IMR-90 (cell line): ENCODE data around the gene FA2H. TPM values are rescaled to one million over a fixed set of nuclear protein-coding genes. Genes with fewer than 3 reads are reported as not detected.

Experiments used
- ATAC-seq: fragments of 200-7000 bp; cut with Tn5 transposase; 2 replicates; pipeline ENCODE4 v1.9.1; 2020; ENCODE audit warnings: low read depth, mild to moderate bottlenecking, moderate library complexity
- BruUV-seq: library from RNA; stranded (reverse); fragments of 400-500 nt; replicated peaks from 2 replicates; lab custom pipeline; 2021; lab: Mats Ljungman, UMichigan
- CTCF ChIA-PET: fragments of 300-600 bp; formaldehyde crosslinking; extraction: SDS; loops from one replicate; lab custom pipeline; 2021; ENCODE audit warnings: antibody characterized with exemption; lab: Yijun Ruan, JAX
- POLR2A ChIA-PET: fragments of 300-600 bp; sonication (Branson Sonifier 250); formaldehyde crosslinking; loops from one replicate; lab custom pipeline; 2022; ENCODE audit warnings: antibody characterized with exemption; ENCODE audit not compliant: unreplicated experiment; lab: Charles Lee
- DNase-seq: peaks from one replicate; pipeline ENCODE4 v3.0.0; 2013
- H2AFZ ChIP-seq: replicated peaks from 2 replicates; pipeline ENCODE3; 2013; ENCODE audit warnings: low read length, mild to moderate bottlenecking; ENCODE audit not compliant: poor library complexity
- H2AK5ac ChIP-seq: 2 replicates; pipeline ENCODE4 v1.6.1; 2013; ENCODE audit warnings: low read depth, low read length, inconsistent platforms
- H2AK9ac ChIP-seq: replicated peaks from 2 replicates; pipeline ENCODE3; 2013; ENCODE audit warnings: mild to moderate bottlenecking, low read depth, low read length, moderate library complexity; ENCODE audit not compliant: poor library complexity
- H2BK120ac ChIP-seq: 2 replicates; pipeline ENCODE4 v1.6.1; 2013; ENCODE audit warnings: low read depth, low read length, inconsistent platforms
- H2BK15ac ChIP-seq: 3 replicates; pipeline ENCODE4 v1.6.1; 2013; ENCODE audit warnings: low read depth, low read length, inconsistent platforms
- H2BK20ac ChIP-seq: 2 replicates; pipeline ENCODE4 v1.6.1; 2013; ENCODE audit warnings: low read depth, mild to moderate bottlenecking, inconsistent platforms, low read length, moderate library complexity
- H2BK5ac ChIP-seq: 2 replicates; pipeline ENCODE4 v1.6.1; 2013; ENCODE audit warnings: mild to moderate bottlenecking, low read depth, low read length, inconsistent platforms; ENCODE audit not compliant: poor library complexity, severe bottlenecking
- H3K14ac ChIP-seq: replicated peaks from 2 replicates; pipeline ENCODE4 v1.6.1; 2013; ENCODE audit warnings: low read depth, low read length, inconsistent platforms
- H3K18ac ChIP-seq: 2 replicates; pipeline ENCODE4 v1.6.1; 2013; ENCODE audit warnings: low read depth, low read length, control low read depth
- H3K23ac ChIP-seq: 2 replicates; pipeline ENCODE4 v1.6.1; 2013; ENCODE audit warnings: low read depth, low read length, inconsistent platforms
- H3K27ac ChIP-seq: 2 replicates; pipeline ENCODE4 v1.5.1; 2013; ENCODE audit warnings: mild to moderate bottlenecking, control low read depth, low read length; ENCODE audit not compliant: insufficient read depth
- H3K27me3 ChIP-seq: 2 replicates; pipeline ENCODE4 v1.6.1; 2013; ENCODE audit warnings: low read length; ENCODE audit not compliant: control insufficient read depth, insufficient read depth
- H3K36me3 ChIP-seq: 2 replicates; pipeline ENCODE4 v1.6.1; 2013; ENCODE audit warnings: low read length, mixed read lengths; ENCODE audit not compliant: control insufficient read depth, insufficient read depth
- H3K4ac ChIP-seq: 2 replicates; pipeline ENCODE4 v1.6.1; 2013; ENCODE audit warnings: low read depth, low read length, inconsistent platforms
- H3K4me1 ChIP-seq: 2 replicates; pipeline ENCODE4 v1.6.1; 2013; ENCODE audit warnings: low read length, mixed read lengths; ENCODE audit not compliant: control insufficient read depth, insufficient read depth
- H3K4me2 ChIP-seq: 2 replicates; pipeline ENCODE4 v1.6.1; 2013; ENCODE audit warnings: low read depth, mild to moderate bottlenecking, control low read depth, low read length, moderate library complexity
- H3K4me3 ChIP-seq: 2 replicates; pipeline ENCODE4 v1.5.1; 2013; ENCODE audit warnings: low read depth, mild to moderate bottlenecking, control low read depth, low read length, moderate library complexity; ENCODE audit not compliant: insufficient read depth
- H3K56ac ChIP-seq: 2 replicates; pipeline ENCODE4 v1.6.1; 2013; ENCODE audit warnings: low read length, inconsistent platforms; ENCODE audit not compliant: insufficient read depth; ENCODE audit errors: extremely low read depth
- H3K79me1 ChIP-seq, 2 experiments: 2 replicates each; pipeline ENCODE4 v1.6.1; 2013; ENCODE audit warnings: low read length in 2 of 2, inconsistent platforms in 1 of 2, low read depth in 1 of 2
- H3K9ac ChIP-seq: 2 replicates; pipeline ENCODE4 v1.6.1; 2013; ENCODE audit warnings: low read depth, low read length, control low read depth
- H3K9me1 ChIP-seq: 2 replicates; pipeline ENCODE4 v1.6.1; 2013; ENCODE audit warnings: low read length, inconsistent platforms; ENCODE audit not compliant: insufficient read depth
- H3K9me3 ChIP-seq: 2 replicates; pipeline ENCODE4 v1.6.1; 2013; ENCODE audit warnings: low read length; ENCODE audit not compliant: control insufficient read depth, insufficient read depth
- H4K20me1 ChIP-seq: 2 replicates; pipeline ENCODE4 v1.6.1; 2013; ENCODE audit warnings: low read length, inconsistent platforms; ENCODE audit not compliant: insufficient read depth
- H4K5ac ChIP-seq: 2 replicates; pipeline ENCODE4 v1.6.1; 2013; ENCODE audit warnings: mild to moderate bottlenecking, low read depth, low read length, control low read depth
- H4K8ac ChIP-seq, 2 experiments: 2 replicates each; pipeline ENCODE4 v1.6.1; 2013; ENCODE audit warnings: low read depth in 2 of 2, low read length in 2 of 2, control low read depth in 1 of 2, inconsistent platforms in 1 of 2
- H4K91ac ChIP-seq: 2 replicates; pipeline ENCODE4 v1.6.1; 2013; ENCODE audit warnings: low read depth, low read length, inconsistent platforms; ENCODE audit not compliant: insufficient read depth
- CEBPB ChIP-seq: IDR thresholded peaks from 2 replicates; pipeline ENCODE4 v1.6.1; 2012; ENCODE audit warnings: low read depth, low read length, improper control_type of control experiment
- CHD1 ChIP-seq: IDR thresholded peaks from 2 replicates; pipeline ENCODE4 v1.6.1; 2012; ENCODE audit warnings: low read depth, low read length, improper control_type of control experiment
- CTCF ChIP-seq: conservative IDR thresholded peaks from 2 replicates; pipeline ENCODE4 v1.5.1; 2012; ENCODE audit warnings: mild to moderate bottlenecking, low read depth, low read length, improper control_type of control experiment
- ELK1 ChIP-seq: fragments of 150-350 bp; IDR thresholded peaks from 2 replicates; pipeline ENCODE4 v1.6.1; 2016; ENCODE audit warnings: low read depth, mild to moderate bottlenecking, low read length, moderate library complexity, borderline replicate concordance
- NFE2L2 ChIP-seq: fragments of 150-350 bp; IDR thresholded peaks from 2 replicates; pipeline ENCODE4 v1.6.1; 2016; ENCODE audit warnings: low read depth, mild to moderate bottlenecking, low read length
- RFX5 ChIP-seq: IDR thresholded peaks from 2 replicates; pipeline ENCODE4 v1.8.0; 2012; ENCODE audit warnings: low read depth, mild to moderate bottlenecking, low read length, moderate library complexity
- SMC3 ChIP-seq: fragments of 150-350 bp; IDR thresholded peaks from 2 replicates; pipeline ENCODE4 v1.6.1; 2016; ENCODE audit warnings: low read depth, mild to moderate bottlenecking, antibody characterized with exemption, low read length, moderate library complexity
- WGBS, 2 experiments: methylation state at CpG; one replicate each; pipeline versions ENCODE4 v1.1.5 to v1.1.7; 2013; ENCODE audit warnings: missing lambda C conversion rate in 2 of 2; ENCODE audit not compliant: insufficient read length in 1 of 2; ENCODE audit errors: extremely low coverage in 2 of 2; 5-methylcytosine and 5-hydroxymethylcytosine counted together
- dilution Hi-C: fragments of 300-500 bp; cut with HindIII; formaldehyde crosslinking; loops from one replicate; pipeline ENCODE4 v1.14.3; 2018; ENCODE audit warnings: low sequenced_read_pairs; ENCODE audit not compliant: unreplicated experiment
- in situ Hi-C: fragments of 300-500 bp; cut with MboI; formaldehyde crosslinking; loops from 3 replicates; pipeline ENCODE4 v1.14.3; 2019; ENCODE audit warnings: low sequenced_read_pairs, inconsistent platforms, mixed read lengths
- intact Hi-C: fragments of 100-400 bp; cut with micrococcal nuclease; formaldehyde crosslinking; loops from 2 replicates; pipeline ENCODE4 v1.10.0; 2022
- polyA plus RNA-seq, 3 experiments: library from polyadenylated mRNA; depleted of rRNA; stranded (reverse); fragments of >200 nt; gene quantifications; 2 replicates each; pipeline ENCODE4 v1.2.3, GENCODE V29; 2012; ENCODE audit warnings: low replicate concordance in 1 of 3
- total RNA-seq: library from RNA; depleted of rRNA; stranded (reverse); fragments of >200 nt; gene quantifications from 2 replicates; pipeline ENCODE4 v1.2.3, GENCODE V29; 2012

The FA2H gene
- total and polyA plus RNA-seq, 2 of the 4 experiments (the other 2 are of a cell fraction): not detected

- Histone ChIP-seq H3K79me1 (no peaks in the 10 kb centered on the region), H2BK20ac (no peak overlapping the region), H4K91ac (no peak overlapping the region), H3K27me3 (no peaks in the 10 kb centered on the region), H3K4me3 (no peak overlapping the region), H3K27ac (no peak overlapping the region), H3K14ac (no peak overlapping the region), H4K5ac (no peak overlapping the region), H3K18ac (no peak overlapping the region), H2AFZ (no peak overlapping the region), H3K36me3 (peaks cover 3% of the 10 kb centered on the region), H4K20me1 (no peaks in the 10 kb centered on the region), H3K9me1 (no peaks in the 10 kb centered on the region), H2BK15ac (no peak overlapping the region), H3K9me3 (no peaks in the 10 kb centered on the region), H2BK120ac (no peak overlapping the region), H3K4ac (no peak overlapping the region), H4K8ac (no peak overlapping the region), H3K4me1 (no peaks in the 10 kb centered on the region), H3K4me2 (no peak overlapping the region), H3K9ac (no peak overlapping the region), H3K23ac (no peak overlapping the region), H2AK9ac (no peak overlapping the region), H3K56ac (no peak overlapping the region), H2AK5ac (no peak overlapping the region), H2BK5ac (no peak overlapping the region)
- no TSS peak for BruUV-seq
- intact Hi-C loops: no loop called here
- CTCF ChIA-PET: no interaction called here
- in situ Hi-C loops: no loop called here
- no peak for TF ChIP-seq CHD1
- no peak for TF ChIP-seq CEBPB
- no peak for TF ChIP-seq CTCF
- no peak for TF ChIP-seq RFX5
- no peak for TF ChIP-seq NFE2L2
- TF ChIP-seq ELK1: no peak
- TF ChIP-seq SMC3: no peak
- WGBS, 2 experiments: 100% methylated on average over 2 of the region's 6 CpGs; no CpG with 5 or more reads in 1 of the 2 experiments
- POLR2A ChIA-PET: no interaction called here
- dilution Hi-C loops: no loop called here
- DNase-seq (no peak), ATAC-seq (no peak)
Observed at GRCh38 chr16:74680681-74681080, 93.9 kb downstream of the FA2H start.
